Stimulated activated naive B cell treated with anti-CD40 and anti-IgM and Interleukin-4, amounts not matched to agents 10 μg/mL and 1 μg/mL and 100 μg/mL, for 72 hours (primary cell): ENCODE measurements around the gene POU2F2.

ENCODE experiments used
- ATAC-seq, 2 donors: fragments of 150-1000 bp; cut with Tn5 transposase; replicated peaks; 2 replicates each; pipeline ENCODE4 v1.10.0; 2021; ENCODE audit warnings: moderate library complexity in 1 of 2
- DNase-seq: peaks from one replicate; pipeline ENCODE4 v3.0.0; 2021
- H3K27ac Mint-ChIP-seq: one replicate; pipeline ENCODE4 v1.8.0; 2022; ENCODE audit warnings: mild to moderate bottlenecking, mixed read lengths
- H3K27me3 Mint-ChIP-seq, 2 donors: one replicate each; pipeline ENCODE4 v1.8.0; 2022; ENCODE audit warnings: mixed read lengths in 2 of 2
- H3K36me3 Mint-ChIP-seq, 2 donors: one replicate each; pipeline ENCODE4 v1.8.0; 2022; ENCODE audit warnings: mixed read lengths in 2 of 2, mild to moderate bottlenecking in 1 of 2
- H3K4me1 Mint-ChIP-seq, 2 donors: one replicate each; pipeline ENCODE4 v1.8.0; 2022; ENCODE audit warnings: mixed read lengths in 2 of 2, mild to moderate bottlenecking in 1 of 2
- H3K4me3 Mint-ChIP-seq, 2 donors: one replicate each; pipeline ENCODE4 v1.8.0; 2022; ENCODE audit warnings: mild to moderate bottlenecking in 2 of 2, mixed read lengths in 2 of 2, moderate library complexity in 1 of 2
- H3K9me3 Mint-ChIP-seq, 2 donors: one replicate each; pipeline ENCODE4 v1.8.0; 2022; ENCODE audit warnings: mixed read lengths in 2 of 2, mild to moderate bottlenecking in 1 of 2

The POU2F2 gene

GRCh38 chr19:42067315-42067888 lies 64.8 kb downstream of the POU2F2 start:
- DNase-seq (no peak), ATAC-seq (no peak)
- peaks cover 12 to 19% of the 10 kb centered on the region in 2 donors for H3K27me3 Mint-ChIP-seq
- no peaks in the 10 kb centered on the region for H3K36me3 Mint-ChIP-seq
- H3K4me3 Mint-ChIP-seq = no peak overlapping the region
- no peaks in the 10 kb centered on the region for H3K9me3 Mint-ChIP-seq
- no peak overlapping the region for H3K27ac Mint-ChIP-seq
- no peaks in the 10 kb centered on the region for H3K4me1 Mint-ChIP-seq

GRCh38 chr19:42066075-42066754 lies 66.0 kb downstream of the POU2F2 start:
- no peak for DNase-seq
- H3K27me3 Mint-ChIP-seq = peaks cover 12 to 27% of the 10 kb centered on the region in 2 donors
- H3K9me3 Mint-ChIP-seq = no peaks in the 10 kb centered on the region
- peaks cover 0 to 3% of the 10 kb centered on the region in 2 donors for H3K4me1 Mint-ChIP-seq
- no peak overlapping the region for H3K4me3 Mint-ChIP-seq
- no peak for ATAC-seq
- no peaks in the 10 kb centered on the region for H3K36me3 Mint-ChIP-seq
- no peak overlapping the region for H3K27ac Mint-ChIP-seq

GRCh38 chr19:42065511-42065910 lies 66.7 kb downstream of the POU2F2 start:
- peaks cover 5 to 21% of the 10 kb centered on the region in 2 donors for H3K27me3 Mint-ChIP-seq
- H3K4me3 Mint-ChIP-seq = no peak overlapping the region
- H3K27ac Mint-ChIP-seq = no peak overlapping the region
- H3K36me3 Mint-ChIP-seq = no peaks in the 10 kb centered on the region
- ATAC-seq (no peak), DNase-seq (no peak)
- no peaks in the 10 kb centered on the region for H3K9me3 Mint-ChIP-seq
- peaks cover 0 to 3% of the 10 kb centered on the region in 2 donors for H3K4me1 Mint-ChIP-seq

- Mint-ChIP-seq H3K9me3 (no peaks in the 10 kb centered on the region), H3K27ac (no peak overlapping the region), H3K27me3 (peaks cover under 1 to 17% of the 10 kb centered on the region in 2 donors), H3K4me1 (peaks cover 0 to 3% of the 10 kb centered on the region in 2 donors), H3K4me3 (no peak overlapping the region), H3K36me3 (no peaks in the 10 kb centered on the region)
- DNase-seq (no peak), ATAC-seq (no peak)
Measured at GRCh38 chr19:42065051-42065450, 67.2 kb downstream of the POU2F2 start.

GRCh38 chr19:42064432-42064831 lies 67.8 kb downstream of the POU2F2 start:
- peaks cover 0 to 3% of the 10 kb centered on the region in 2 donors for H3K4me1 Mint-ChIP-seq
- peaks cover 0 to 17% of the 10 kb centered on the region in 2 donors for H3K27me3 Mint-ChIP-seq
- DNase-seq (no peak), ATAC-seq (no peak)
- no peak overlapping the region for H3K27ac Mint-ChIP-seq
- no peak overlapping the region for H3K4me3 Mint-ChIP-seq
- H3K36me3 Mint-ChIP-seq = no peaks in the 10 kb centered on the region
- no peaks in the 10 kb centered on the region for H3K9me3 Mint-ChIP-seq

- H3K27ac Mint-ChIP-seq = no peak overlapping the region
- ATAC-seq (no peak), DNase-seq (no peak)
- peaks cover 0 to 3% of the 10 kb centered on the region in 2 donors for H3K4me1 Mint-ChIP-seq
- no peaks in the 10 kb centered on the region for H3K36me3 Mint-ChIP-seq
- H3K9me3 Mint-ChIP-seq = no peaks in the 10 kb centered on the region
- peaks cover 0 to 17% of the 10 kb centered on the region in 2 donors for H3K27me3 Mint-ChIP-seq
- H3K4me3 Mint-ChIP-seq = no peak overlapping the region
Measured at GRCh38 chr19:42062381-42062780, 69.9 kb downstream of the POU2F2 start.

GRCh38 chr19:42060117-42060516 lies 72.1 kb downstream of the POU2F2 start:
- Mint-ChIP-seq H3K4me1 (peaks cover 0 to 3% of the 10 kb centered on the region in 2 donors), H3K9me3 (no peaks in the 10 kb centered on the region), H3K27me3 (peaks cover 0 to 13% of the 10 kb centered on the region in 2 donors), H3K4me3 (no peak overlapping the region), H3K27ac (no peak overlapping the region), H3K36me3 (no peaks in the 10 kb centered on the region)
- DNase-seq = no peak
- ATAC-seq = no peak

GRCh38 chr19:42059196-42059595 lies 73.0 kb downstream of the POU2F2 start:
- Mint-ChIP-seq H3K27me3 (peaks cover 0 to 8% of the 10 kb centered on the region in 2 donors), H3K27ac (no peak overlapping the region)

GRCh38 chr19:42057846-42058245 lies 74.4 kb downstream of the POU2F2 start:
- H3K27me3 Mint-ChIP-seq = peaks cover 0 to 8% of the 10 kb centered on the region in 2 donors
- no peaks in the 10 kb centered on the region for H3K9me3 Mint-ChIP-seq

More at GRCh38 chr19:42059196-42059595, 73.0 kb downstream of the POU2F2 start:
- Mint-ChIP-seq H3K4me1 (peaks cover 0 to 3% of the 10 kb centered on the region in 2 donors), H3K36me3 (no peaks in the 10 kb centered on the region), H3K9me3 (no peaks in the 10 kb centered on the region), H3K4me3 (no peak overlapping the region)
- DNase-seq (no peak), ATAC-seq (no peak)

GRCh38 chr19:42054205-42054604 lies 78.0 kb downstream of the POU2F2 start:
- H3K4me1 Mint-ChIP-seq = peaks cover 2 to 3% of the 10 kb centered on the region in 2 donors
- no peaks in the 10 kb centered on the region for H3K27me3 Mint-ChIP-seq
- no peak overlapping the region for H3K4me3 Mint-ChIP-seq
- DNase-seq (no peak), ATAC-seq (no peak)
- no peaks in the 10 kb centered on the region for H3K36me3 Mint-ChIP-seq
- no peak overlapping the region for H3K27ac Mint-ChIP-seq
- H3K9me3 Mint-ChIP-seq = no peaks in the 10 kb centered on the region

More at GRCh38 chr19:42057846-42058245, 74.4 kb downstream of the POU2F2 start:
- peaks cover 0 to 3% of the 10 kb centered on the region in 2 donors for H3K4me1 Mint-ChIP-seq
- no peaks in the 10 kb centered on the region for H3K36me3 Mint-ChIP-seq
- H3K4me3 Mint-ChIP-seq = no peak overlapping the region
- ATAC-seq (no peak), DNase-seq (no peak)
- H3K27ac Mint-ChIP-seq = no peak overlapping the region

GRCh38 chr19:42053037-42053935 lies 79.0 kb downstream of the POU2F2 start:
- Mint-ChIP-seq H3K27ac (peak overlapping the region; percentile 53), H3K9me3 (no peaks in the 10 kb centered on the region), H3K4me3 (no peak overlapping the region), H3K4me1 (peaks cover 5 to 9% of the 10 kb centered on the region in 2 donors), H3K36me3 (no peaks in the 10 kb centered on the region), H3K27me3 (no peaks in the 10 kb centered on the region)
- DNase-seq (no peak), ATAC-seq (no peak)

GRCh38 chr19:42052241-42052863 lies 79.9 kb downstream of the POU2F2 start:
- H3K27ac Mint-ChIP-seq = no peak overlapping the region
- H3K9me3 Mint-ChIP-seq = no peaks in the 10 kb centered on the region
- ATAC-seq (no peak), DNase-seq (no peak)
- peaks cover 5 to 9% of the 10 kb centered on the region in 2 donors for H3K4me1 Mint-ChIP-seq
- H3K27me3 Mint-ChIP-seq = no peaks in the 10 kb centered on the region
- no peaks in the 10 kb centered on the region for H3K36me3 Mint-ChIP-seq
- H3K4me3 Mint-ChIP-seq = no peak overlapping the region

GRCh38 chr19:42051166-42052115 lies 80.8 kb downstream of the POU2F2 start:
- H3K36me3 Mint-ChIP-seq = no peaks in the 10 kb centered on the region
- no peak overlapping the region for H3K27ac Mint-ChIP-seq
- DNase-seq = no peak
- H3K27me3 Mint-ChIP-seq = no peaks in the 10 kb centered on the region
- H3K4me1 Mint-ChIP-seq = peaks cover 5 to 9% of the 10 kb centered on the region in 2 donors
- peak; percentile 63 to 83 for ATAC-seq
- no peaks in the 10 kb centered on the region for H3K9me3 Mint-ChIP-seq
- no peak overlapping the region for H3K4me3 Mint-ChIP-seq
